ENCODE measurements around the gene PDE6B. TPM values are rescaled to one million over a fixed set of nuclear protein-coding genes. Genes with fewer than 3 reads are reported as not detected.

PDE6B gene
- 10 to 100 TPM; 24.3 to 39.4 (median 30.0) TPM for polyA plus RNA-seq (ENCODE audit: low read depth in 6 of 6)

GRCh38 chr4:624705-625590 lies at the start of gene PDE6B:
Gene PDE6B, plus strand, starts transcription at chr4:625573. Its CDS starts 54 bp downstream, at chr4:625627.
- Mint-ChIP-seq H3K4me3 (peak within 1 kb of the TSS in 1 of 8 donors; percentile 3), H3K27ac (no peak within 1 kb of the TSS), H3K27me3 (peaks cover 12 to 42% (median 34%) of the 10 kb centered on the region in 3 donors), H3K9me3 (peaks cover 0 to 3% (median 0%) of the 10 kb centered on the region in 7 donors), H3K36me3 (no peaks in the 10 kb centered on the region), H3K4me1 (no peaks in the 10 kb centered on the region)
- ATAC-seq (ENCODE audit: low read depth in 2 of 2) (no peak), DNase-seq (no peak)

DNA sequence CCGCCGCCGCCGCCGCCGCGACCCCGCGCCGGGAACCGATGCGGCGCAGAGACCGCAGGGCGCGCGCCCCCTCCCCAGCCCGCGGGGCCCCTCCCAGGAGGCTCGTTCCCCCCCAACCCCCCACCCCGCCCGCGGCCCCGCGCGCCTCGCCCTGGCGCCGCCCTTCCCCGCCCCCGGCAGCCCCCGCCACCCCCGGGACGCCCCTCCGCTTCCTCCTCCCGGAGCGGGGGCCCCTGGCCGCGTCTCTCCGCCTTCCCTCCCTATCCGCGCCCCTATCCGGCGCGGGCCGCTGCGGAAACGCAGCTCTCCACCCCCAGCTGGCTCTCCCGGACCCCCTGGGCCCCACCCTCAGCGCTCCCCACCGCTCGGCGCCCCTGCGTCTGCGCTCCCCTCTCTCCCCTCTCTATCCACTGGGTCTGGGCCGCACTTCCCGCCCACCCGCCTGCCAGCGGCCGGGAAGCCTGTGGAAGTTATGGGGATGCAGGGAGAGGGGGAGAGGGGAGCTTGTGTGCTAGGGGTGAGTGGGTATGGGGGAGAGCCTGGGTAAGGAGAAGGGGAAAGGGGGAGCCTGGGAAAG lies 49.0 kb upstream of the PDE6B start, which contains the start of gene TMEM271:
TMEM271 (minus strand) TSS at position 51 of the 577 bp plus-strand sequence. CDS start 233 bp downstream, outside the sequence.
- ATAC-seq (ENCODE audit: low read depth in 2 of 2) (no peak), DNase-seq (no peak)
- Mint-ChIP-seq H3K36me3 (peaks cover 0 to 16% of the 10 kb centered on the region in 2 donors), H3K9me3 (peaks cover 0 to 18% (median 11%) of the 10 kb centered on the region in 7 donors), H3K27ac (peak within 1 kb of the TSS in 1 of 6 donors; percentile 59), H3K4me3 (peak within 1 kb of the TSS in 7 of 8 donors; percentile 47 to 88 (median 77)), H3K27me3 (peaks cover 41 to 79% (median 68%) of the 10 kb centered on the region in 3 donors), H3K4me1 (peaks cover 10 to 21% (median 21%) of the 10 kb centered on the region in 3 donors)

- H3K4me1 Mint-ChIP-seq, result peaks cover 10 to 21% (median 21%) of the 10 kb centered on the region in 3 donors
- peak overlapping the region in 7 of 8 donors; percentile 47 to 88 (median 77) for H3K4me3 Mint-ChIP-seq
- ATAC-seq (ENCODE audit: low read depth in 2 of 2) (no peak), DNase-seq (no peak)
- peaks cover 0 to 8% of the 10 kb centered on the region in 2 donors for H3K36me3 Mint-ChIP-seq
- H3K27ac Mint-ChIP-seq, result peak overlapping the region in 1 of 6 donors; percentile 59
- peaks cover 0 to 16% (median 13%) of the 10 kb centered on the region in 7 donors for H3K9me3 Mint-ChIP-seq
- peaks cover 40 to 79% (median 68%) of the 10 kb centered on the region in 3 donors for H3K27me3 Mint-ChIP-seq
Observed at GRCh38 chr4:576991-577498, 48.3 kb upstream of the PDE6B start.

DNA sequence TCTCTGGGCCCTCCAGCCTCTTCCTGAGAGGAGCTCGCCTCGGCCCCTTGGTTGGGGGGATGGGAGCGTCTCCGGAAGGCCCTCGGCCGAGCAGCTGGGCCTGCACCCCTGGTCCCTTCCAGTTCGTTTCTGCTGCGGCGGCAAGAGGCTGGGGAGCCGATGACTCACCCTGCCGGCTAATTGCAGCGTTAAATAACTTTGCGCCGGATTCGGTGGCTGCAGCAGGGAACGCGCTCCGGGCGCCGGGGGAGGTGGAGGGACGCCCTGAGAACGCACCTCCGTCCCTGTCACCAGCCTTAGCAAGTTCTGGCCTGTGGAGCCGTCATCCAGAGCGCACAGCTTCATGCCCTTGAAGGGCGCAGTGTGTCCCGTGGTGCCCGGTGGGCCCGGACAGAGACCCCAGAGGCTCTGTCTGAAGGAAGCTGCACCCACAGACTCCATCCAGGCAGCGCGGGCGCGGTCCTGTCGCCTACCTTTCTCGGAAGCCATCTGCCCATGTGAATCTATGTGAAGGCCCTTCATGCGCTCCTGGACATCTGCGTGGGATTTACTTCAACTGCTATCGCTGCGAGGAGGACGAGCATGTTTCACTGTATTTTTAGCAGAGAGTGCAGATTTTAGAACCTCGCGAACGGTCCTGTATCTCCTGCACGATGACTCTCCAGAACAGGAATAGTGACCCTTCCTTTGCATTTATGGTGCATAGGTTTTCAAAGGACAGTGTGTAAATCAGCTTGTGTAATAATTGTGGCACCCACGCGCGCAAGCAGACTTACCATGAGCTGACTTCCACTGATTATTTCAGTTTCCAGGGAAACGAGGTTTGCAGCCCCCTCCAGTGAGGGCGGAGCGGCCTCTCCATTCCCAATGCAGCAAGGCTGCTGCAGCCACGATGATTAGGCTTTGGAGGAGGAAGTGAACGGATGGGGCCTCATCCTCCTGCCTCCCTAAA lies 47.6 kb upstream of the PDE6B start:
- Mint-ChIP-seq H3K9me3 (peaks cover 0 to 15% (median 13%) of the 10 kb centered on the region in 7 donors), H3K36me3 (peaks cover 0 to 7% of the 10 kb centered on the region in 2 donors), H3K4me1 (peaks cover 10 to 21% (median 21%) of the 10 kb centered on the region in 3 donors), H3K27ac (peak overlapping the region in 2 of 6 donors; percentile 43 to 66), H3K27me3 (peaks cover 40 to 75% (median 60%) of the 10 kb centered on the region in 3 donors), H3K4me3 (peak overlapping the region in 6 of 8 donors; percentile 32 to 85 (median 64))
- DNase-seq, result no peak
- no peak for ATAC-seq (ENCODE audit: low read depth in 2 of 2)

GRCh38 chr4:578451-579443 lies 46.6 kb upstream of the PDE6B start:
- peak overlapping the region in 3 of 8 donors; percentile 26 to 45 (median 32) for H3K4me3 Mint-ChIP-seq
- DNase-seq, result no peak
- no peak overlapping the region for H3K27ac Mint-ChIP-seq
- peaks cover 0 to 7% of the 10 kb centered on the region in 2 donors for H3K36me3 Mint-ChIP-seq
- peaks cover 0 to 21% (median 16%) of the 10 kb centered on the region in 7 donors for H3K9me3 Mint-ChIP-seq
- peaks cover 37 to 72% (median 58%) of the 10 kb centered on the region in 3 donors for H3K27me3 Mint-ChIP-seq
- no peak for ATAC-seq (ENCODE audit: low read depth in 2 of 2)
- peaks cover 10 to 17% (median 17%) of the 10 kb centered on the region in 3 donors for H3K4me1 Mint-ChIP-seq

GRCh38 chr4:579543-580175 lies 45.7 kb upstream of the PDE6B start:
- Mint-ChIP-seq H3K36me3 (peaks cover 0 to 7% of the 10 kb centered on the region in 2 donors), H3K4me3 (peak overlapping the region in 1 of 8 donors; percentile 25), H3K27me3 (peaks cover 33 to 71% (median 50%) of the 10 kb centered on the region in 3 donors), H3K27ac (no peak overlapping the region), H3K4me1 (peaks cover 6 to 9% (median 8%) of the 10 kb centered on the region in 3 donors), H3K9me3 (peaks cover 0 to 27% (median 21%) of the 10 kb centered on the region in 7 donors)
- no peak for ATAC-seq (ENCODE audit: low read depth in 2 of 2)
- no peak for DNase-seq

DNA sequence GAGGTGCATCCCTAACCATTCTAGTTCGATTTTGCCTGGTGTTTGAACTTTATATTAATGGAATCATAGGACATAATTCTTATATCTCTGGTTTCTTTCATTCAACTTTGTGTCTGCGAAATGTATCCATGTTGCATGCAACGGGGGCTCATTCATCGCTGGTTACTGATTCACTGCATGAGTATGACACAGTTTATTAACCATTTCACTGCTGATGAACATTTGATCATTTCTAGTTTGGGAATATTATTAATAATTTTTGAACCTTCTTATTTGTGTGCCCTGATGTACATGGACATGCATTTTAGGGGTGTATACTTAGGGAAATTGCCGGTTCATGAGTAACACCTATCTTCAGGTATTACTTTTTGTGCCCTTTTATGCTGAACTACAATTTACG lies 44.2 kb upstream of the PDE6B start:
- peaks cover 6 to 9% (median 8%) of the 10 kb centered on the region in 3 donors for H3K4me1 Mint-ChIP-seq
- peaks cover 0 to 14% of the 10 kb centered on the region in 2 donors for H3K36me3 Mint-ChIP-seq
- no peak overlapping the region for H3K4me3 Mint-ChIP-seq
- H3K9me3 Mint-ChIP-seq, result peaks cover 0 to 35% (median 25%) of the 10 kb centered on the region in 7 donors
- H3K27me3 Mint-ChIP-seq, result peaks cover 36 to 80% (median 59%) of the 10 kb centered on the region in 3 donors
- ATAC-seq (ENCODE audit: low read depth in 2 of 2), result no peak
- DNase-seq, result no peak
- H3K27ac Mint-ChIP-seq, result no peak overlapping the region

GRCh38 chr4:581753-582361 lies 43.5 kb upstream of the PDE6B start:
- Mint-ChIP-seq H3K4me3 (no peak overlapping the region), H3K9me3 (peaks cover 0 to 36% (median 25%) of the 10 kb centered on the region in 7 donors), H3K27me3 (peaks cover 42 to 81% (median 58%) of the 10 kb centered on the region in 3 donors), H3K27ac (no peak overlapping the region), H3K36me3 (peaks cover 0 to 14% of the 10 kb centered on the region in 2 donors), H3K4me1 (peaks cover 2 to 9% (median 5%) of the 10 kb centered on the region in 3 donors)
- ATAC-seq (ENCODE audit: low read depth in 2 of 2) (no peak), DNase-seq (no peak)

GRCh38 chr4:583820-584219 lies 41.6 kb upstream of the PDE6B start:
- H3K27me3 Mint-ChIP-seq, result peaks cover 41 to 79% (median 51%) of the 10 kb centered on the region in 3 donors
- ATAC-seq (ENCODE audit: low read depth in 2 of 2) (no peak), DNase-seq (no peak)
- H3K4me3 Mint-ChIP-seq, result no peak overlapping the region
- peaks cover 0 to 21% of the 10 kb centered on the region in 2 donors for H3K36me3 Mint-ChIP-seq
- H3K9me3 Mint-ChIP-seq, result peaks cover 4 to 40% (median 28%) of the 10 kb centered on the region in 7 donors
- peaks cover 0 to 3% (median 0%) of the 10 kb centered on the region in 3 donors for H3K4me1 Mint-ChIP-seq
- no peak overlapping the region for H3K27ac Mint-ChIP-seq

DNA sequence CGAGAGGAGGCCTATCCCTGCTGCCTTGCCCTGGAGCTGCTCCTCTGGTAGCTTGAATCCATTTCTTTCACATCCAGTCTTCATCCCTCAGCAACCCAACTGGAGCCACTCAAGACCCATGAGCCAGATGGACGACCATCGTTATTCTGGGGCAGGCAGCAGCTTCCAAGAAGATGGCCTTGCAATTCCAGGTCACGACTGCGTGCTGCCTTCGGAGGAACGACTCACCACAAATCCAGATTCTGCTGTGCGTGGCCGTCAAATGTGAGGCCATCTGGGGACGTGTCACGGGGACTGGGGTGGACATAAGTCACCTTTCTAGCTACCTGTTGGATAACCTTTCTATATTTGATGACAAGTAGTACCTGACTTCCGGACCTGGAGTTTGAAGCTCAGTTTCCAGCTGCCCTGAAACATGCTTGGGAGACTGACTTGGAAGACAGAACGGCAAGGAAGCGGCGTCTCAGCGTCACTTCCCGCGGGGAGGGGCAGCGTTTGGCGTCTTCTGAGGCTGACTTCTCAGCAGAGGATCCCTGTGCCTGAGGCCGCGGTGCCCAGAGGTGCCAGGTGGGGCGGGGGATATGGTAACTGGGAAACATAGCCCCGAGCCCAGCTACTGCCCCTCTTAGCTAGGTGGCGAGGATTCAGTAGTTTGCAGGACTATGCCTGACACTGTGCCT lies 37.6 kb upstream of the PDE6B start:
- peaks cover 0 to 3% (median 0%) of the 10 kb centered on the region in 3 donors for H3K4me1 Mint-ChIP-seq
- peaks cover 4 to 52% (median 23%) of the 10 kb centered on the region in 7 donors for H3K9me3 Mint-ChIP-seq
- DNase-seq (no peak), ATAC-seq (ENCODE audit: low read depth in 2 of 2) (no peak)
- H3K27ac Mint-ChIP-seq, result no peak overlapping the region
- peaks cover 0 to 32% of the 10 kb centered on the region in 2 donors for H3K36me3 Mint-ChIP-seq
- peaks cover 30 to 70% (median 50%) of the 10 kb centered on the region in 3 donors for H3K27me3 Mint-ChIP-seq
- no peak overlapping the region for H3K4me3 Mint-ChIP-seq

All from naive B cell (primary cell).